Activated CD4-positive, alpha-beta T cell treated with anti-CD3 and anti-CD28 coated beads, Interleukin-10, Interleukin-2, amounts not matched to agents 100 ng/mL and 50 ng/mL, durations not matched to agents 16 hours and 8 hours (primary cell): ENCODE results near the gene KLHL10.
"Not testable (repeated sequence)": the region's sequence is repeated elsewhere in the genome, so short reads cannot be mapped to it uniquely, and the experiment has no call there.

Source experiments
- DNase-seq: peaks from one replicate; pipeline ENCODE4 v3.0.0-alpha.2; 2020

The KLHL10 gene

GRCh38 chr17:41813699-41814124 lies 23.9 kb upstream of the KLHL10 start:
- DNase-seq = no peak

DNA sequence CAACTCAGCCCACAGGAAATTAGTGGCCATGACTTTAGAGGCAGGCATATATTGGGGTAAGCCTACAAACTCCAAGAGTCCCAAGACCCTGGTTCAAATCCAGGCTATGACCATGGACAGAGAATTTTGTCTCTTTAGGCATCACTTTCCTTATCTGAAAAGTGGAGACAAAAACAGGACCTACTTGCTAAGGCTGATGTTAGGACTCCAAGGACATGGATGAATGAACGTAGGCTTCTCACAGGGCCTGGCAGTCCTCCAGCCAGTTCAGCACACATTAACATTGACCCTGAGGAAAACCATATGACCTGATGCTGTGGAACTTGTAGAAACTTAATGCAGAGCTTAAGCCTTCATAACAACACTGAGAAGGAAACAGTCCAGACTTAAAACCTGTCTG lies 23.4 kb upstream of the KLHL10 start:
- DNase-seq = no peak

- no peak for DNase-seq
Measured at GRCh38 chr17:41816637-41817320, 20.8 kb upstream of the KLHL10 start.

- DNase-seq = no peak
Measured at GRCh38 chr17:41818024-41818423, 19.6 kb upstream of the KLHL10 start.

GRCh38 chr17:41821776-41822175 lies 15.8 kb upstream of the KLHL10 start:
- no peak for DNase-seq

GRCh38 chr17:41822216-41823140 lies 15.1 kb upstream of the KLHL10 start:
- DNase-seq = no peak

DNA sequence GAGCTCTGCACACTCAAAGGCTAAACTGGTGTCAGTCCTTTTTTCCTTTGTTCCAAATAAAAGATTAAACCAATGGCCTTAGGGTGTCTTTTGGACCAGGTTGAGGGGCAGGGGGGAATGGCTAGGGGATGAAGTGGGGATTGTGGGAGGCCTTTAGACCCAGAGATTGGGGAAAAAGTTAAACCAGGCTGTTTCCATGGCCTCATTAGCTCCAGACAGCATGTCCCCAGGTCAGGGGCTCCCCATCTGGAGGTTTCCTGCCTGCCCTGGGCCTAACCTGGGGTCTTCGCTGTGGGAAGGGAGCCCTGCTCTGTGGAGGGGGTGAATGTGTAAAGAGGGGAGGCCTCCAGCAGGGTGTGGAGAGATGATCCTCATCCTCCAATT lies 14.5 kb upstream of the KLHL10 start:
- DNase-seq = no peak

- no peak for DNase-seq
Measured at GRCh38 chr17:41823580-41823979, 14.0 kb upstream of the KLHL10 start.

- no peak for DNase-seq
Measured at GRCh38 chr17:41824086-41824485, 13.5 kb upstream of the KLHL10 start.

- DNase-seq = no peak
Measured at GRCh38 chr17:41825175-41825845, 12.3 kb upstream of the KLHL10 start.

DNA sequence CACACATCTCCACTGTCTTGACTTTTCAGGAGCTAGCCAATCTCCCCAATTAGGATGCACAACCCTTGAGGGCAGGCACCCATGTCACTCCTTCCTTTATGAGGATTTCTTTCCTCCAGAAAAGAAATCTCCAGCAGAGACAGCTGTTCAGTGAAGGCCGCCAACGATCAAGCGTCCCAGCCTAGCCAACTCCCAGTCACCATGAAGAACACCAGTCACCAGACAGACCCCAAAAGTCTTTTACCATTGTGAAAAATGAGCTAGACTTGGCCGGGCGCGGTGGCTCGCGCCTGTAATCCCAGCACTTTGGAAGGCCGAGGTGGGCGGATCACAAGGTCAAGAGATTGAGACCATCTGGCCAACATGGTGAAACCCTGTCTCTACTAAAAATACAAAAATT lies 7.7 kb upstream of the KLHL10 start:
- not testable (repeated sequence) for DNase-seq

- DNase-seq = no peak
Measured at GRCh38 chr17:41835214-41835799, 2.3 kb upstream of the KLHL10 start.

GRCh38 chr17:41835800-41836549 lies 1.6 kb upstream of the KLHL10 start, which contains the start of gene NT5C3B:
NT5C3B (minus strand) TSS chr17:41836232; CDS start chr17:41836193, 39 bp downstream.
- DNase-seq = peak; percentile 75

DNA sequence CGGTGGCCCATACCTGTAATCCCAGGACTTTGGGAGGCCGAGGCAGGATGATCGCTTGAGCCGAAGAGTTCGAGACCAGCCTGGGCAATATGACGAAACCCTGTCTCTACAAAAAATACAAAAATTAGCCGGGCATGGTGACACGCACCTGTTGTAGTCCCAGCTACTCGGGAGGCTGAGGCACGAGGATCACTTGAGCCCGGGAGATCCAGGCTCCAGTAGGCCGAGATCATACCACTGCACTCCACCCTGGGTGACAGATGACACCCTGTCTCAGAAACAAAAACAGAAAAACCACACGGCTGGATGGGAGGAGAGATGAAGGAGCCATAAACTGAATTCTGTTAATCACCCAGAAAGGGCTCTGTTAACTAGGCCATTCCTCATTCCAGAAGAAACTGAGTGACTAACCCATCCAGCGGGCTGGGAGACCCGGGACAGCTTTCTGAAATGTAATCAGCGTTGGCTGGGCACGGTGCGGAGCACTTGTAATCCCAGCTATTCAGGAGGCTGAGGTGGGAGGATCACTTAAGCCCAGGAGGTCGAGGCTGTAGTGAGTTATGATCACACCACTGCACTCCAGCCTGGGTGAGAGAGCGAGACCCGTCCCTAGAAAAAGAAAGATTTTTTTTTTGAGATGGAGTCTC lies 952 bp upstream of the KLHL10 start:
- DNase-seq = no peak

- not testable (repeated sequence) for DNase-seq
Measured at GRCh38 chr17:41839448-41839847, 1.8 kb downstream of the KLHL10 start.

DNA sequence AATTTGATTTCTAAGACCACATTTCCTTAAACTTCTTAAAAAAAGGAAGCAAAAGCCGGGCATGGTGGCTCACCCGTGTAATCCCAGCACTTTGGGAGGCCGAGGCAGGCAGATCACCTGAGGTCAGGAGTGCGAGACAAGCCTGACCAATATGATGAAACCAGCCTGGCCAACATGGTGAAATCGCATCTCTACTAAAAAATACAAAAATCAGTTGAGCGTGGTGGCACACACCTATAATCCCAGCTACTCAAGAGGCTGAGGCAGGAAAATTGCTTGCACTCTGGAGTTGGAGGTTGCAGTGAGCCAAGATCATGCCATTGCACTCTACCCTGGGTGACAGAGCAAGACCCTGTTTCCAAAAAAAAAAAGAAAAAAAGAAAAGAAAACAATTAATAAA lies 3.2 kb downstream of the KLHL10 start:
- not testable (repeated sequence) for DNase-seq

GRCh38 chr17:41844971-41845370 lies 7.3 kb downstream of the KLHL10 start:
- DNase-seq = no peak

DNA sequence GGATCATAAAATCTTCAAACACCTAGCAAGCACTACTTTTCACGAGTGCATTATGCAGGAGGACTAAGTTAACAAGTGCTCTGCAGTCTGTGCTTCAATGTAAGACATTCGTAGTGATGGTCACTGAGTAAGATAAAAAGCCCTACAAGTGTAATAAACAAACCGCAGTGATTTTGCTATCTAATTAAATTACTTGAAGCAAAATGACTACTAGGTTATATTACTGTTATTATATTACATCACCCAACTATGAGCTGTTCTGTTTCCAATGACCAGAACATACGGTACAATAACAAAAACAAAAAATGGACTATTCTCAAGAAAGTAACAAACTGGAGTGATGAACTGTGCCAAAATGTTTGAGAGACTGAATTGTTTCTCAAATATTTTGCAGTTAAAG lies 11.2 kb downstream of the KLHL10 start:
- no peak for DNase-seq

DNA sequence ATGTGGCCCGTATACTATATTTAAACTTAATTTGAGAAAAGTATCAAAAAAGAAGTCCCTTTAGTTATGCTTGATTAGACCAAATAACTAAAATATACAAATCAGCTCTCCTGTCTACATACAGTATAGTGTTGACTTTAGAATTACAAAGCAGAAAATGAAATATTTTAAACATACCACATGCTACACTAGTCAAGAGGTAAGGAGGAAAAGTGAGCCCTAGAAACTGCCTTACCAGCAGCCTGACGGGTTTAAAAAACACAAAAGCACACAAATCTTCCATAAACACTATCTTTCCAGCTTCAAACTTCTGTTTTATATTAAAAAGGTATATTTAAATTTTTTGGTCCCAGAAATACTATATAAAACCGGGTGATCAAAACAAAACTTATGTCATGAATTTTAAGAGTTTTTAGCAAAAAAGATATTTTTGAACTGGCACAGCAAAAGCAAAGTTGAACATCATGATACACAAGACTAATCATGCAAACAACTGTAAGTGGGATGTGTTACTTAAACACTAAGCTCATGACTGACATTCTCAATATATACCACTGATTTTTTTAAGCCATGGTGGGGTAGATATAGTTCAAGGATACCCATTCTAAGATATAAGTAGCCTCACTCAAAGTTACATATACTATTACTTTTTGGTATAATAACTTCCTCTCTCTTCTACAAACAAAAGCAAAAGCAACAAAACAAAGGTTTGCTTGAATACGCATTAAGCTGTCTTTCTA lies 11.8 kb downstream of the KLHL10 start:
- no peak for DNase-seq

GRCh38 chr17:41851382-41851781 lies 13.8 kb downstream of the KLHL10 start:
- DNase-seq = not testable (repeated sequence)
